ENCODE data around the gene COL9A1.

GRCh38 chr6:70252604-70253003 is 50.3 kb downstream of the COL9A1 start:
- TF ChIP-seq FOXM1 (IDR thresholded peaks at IDR 0.05; ENCODE audit: borderline replicate concordance) (no peak), TARDBP (IDR thresholded peaks at IDR 0.05) (no peak), BHLHE40 (IDR thresholded peaks at IDR 0.05; ENCODE audit: borderline replicate concordance) (no peak), FOXK2 (IDR thresholded peaks at IDR 0.05) (no peak)

Data from HEK293T (cell line).